K562 (cell line): ENCODE measurements around the gene PLCB4. TPM values are rescaled to one million over a fixed set of nuclear protein-coding genes. Genes with fewer than 3 reads are reported as not detected.

ENCODE experiments used
- ADNP ChIP-seq: fragments of 200-800 bp; sonication (Bioruptor generic); IDR thresholded peaks from 2 replicates; pipeline ENCODE4 v1.6.1; 2016; ENCODE audit warnings: missing genetic modification characterization, missing compliant biosample characterization
- ETV6 ChIP-seq, 3 experiments: fragments of 150-350 bp in 1 of 3; sonication (generic) in 1 of 3; formaldehyde crosslinking in 1 of 3; IDR thresholded peaks; 2 replicates each; pipeline versions ENCODE4 v1.6.1 to v1.8.0; 2014 to 2022; ENCODE audit warnings: borderline replicate concordance in 2 of 3, low read depth in 2 of 3, antibody characterized with exemption in 1 of 3, low read length in 1 of 3, mild to moderate bottlenecking in 1 of 3, missing genetic modification reagents in 1 of 3
- HCFC1 ChIP-seq: IDR thresholded peaks from 2 replicates; pipeline ENCODE4 v1.6.1; 2012; ENCODE audit warnings: low read depth, low read length, improper control_type of control experiment
- HDGF ChIP-seq: fragments of 450-650 bp; IDR thresholded peaks from 2 replicates; pipeline ENCODE4 v1.6.1; 2016
- LARP7 ChIP-seq: fragments of 450-650 bp; IDR thresholded peaks from 2 replicates; pipeline ENCODE4 v1.6.1; 2016
- PHB ChIP-seq: fragments of 250-450 bp; sonication (Bioruptor Pico); IDR thresholded peaks from 2 replicates; pipeline ENCODE4 v1.5.0; 2021
- PHF8 ChIP-seq: fragments of 200-600 bp; sonication (generic); IDR thresholded peaks from 2 replicates; pipeline ENCODE4 v1.6.1; 2012; ENCODE audit warnings: mixed run types, mild to moderate bottlenecking, inconsistent platforms, low read length, moderate library complexity, borderline replicate concordance
- PTBP1 ChIP-seq: fragments of 200-400 bp; formaldehyde crosslinking; IDR thresholded peaks from 2 replicates; pipeline ENCODE4 v1.6.1; 2017; ENCODE audit warnings: low read depth, low read length
- polyA plus RNA-seq, 8 experiments: library from polyadenylated mRNA; depleted of rRNA in 4 of 8; stranded (reverse) in 5 of 8; unstranded in 3 of 8; fragments of >200 nt; fragmentation: Nextera tagmentation in 2 of 8; fragmentation: Illumina TruSeq in 1 of 8; extraction: Ambion mirVana in 2 of 8; extraction: Trizol in 1 of 8; gene quantifications; 2 replicates each; pipeline versions ENCODE4 v1.2.1 to v1.2.3, GENCODE V29; 2011 to 2014; ENCODE audit warnings: inconsistent platforms in 1 of 8, missing spikeins in 1 of 8
- total RNA-seq, 7 experiments: library from RNA; depleted of rRNA in 6 of 7; stranded (reverse); fragments of >200 nt in 6 of 7; fragmentation: Illumina TruSeq in 2 of 7; extraction: Trizol in 2 of 7; gene quantifications; 2 replicates each; pipeline versions ENCODE4 v1.2.1 to v1.2.3, GENCODE V29; 2011 to 2021; ENCODE audit warnings: low replicate concordance in 1 of 7
- TF ChIP-seq, protein P1 (sequence below): sonication (generic); formaldehyde crosslinking; IDR thresholded peaks from 2 replicates; pipeline ENCODE4 v1.8.1; 2023; ENCODE audit warnings: mild to moderate bottlenecking, missing genetic modification reagents
- TF ChIP-seq, protein P2 (sequence below): fragments of 450-650 bp; IDR thresholded peaks from 2 replicates; pipeline ENCODE4 v1.6.1; 2014; ENCODE audit warnings: low read depth, mild to moderate bottlenecking, moderate library complexity, borderline replicate concordance
- TF ChIP-seq, protein P3 (sequence below): fragments of 450-650 bp; formaldehyde crosslinking; IDR thresholded peaks from 2 replicates; pipeline ENCODE4 v1.4.0; 2022; ENCODE audit warnings: mild to moderate bottlenecking, moderate library complexity

Gene PLCB4
- total and polyA plus RNA-seq, 9 of the 15 experiments (the other 6 are each of a cell fraction or from before 2014, with no cell fraction given): 0.20 to 2.9 (median 0.52) TPM

DNA sequence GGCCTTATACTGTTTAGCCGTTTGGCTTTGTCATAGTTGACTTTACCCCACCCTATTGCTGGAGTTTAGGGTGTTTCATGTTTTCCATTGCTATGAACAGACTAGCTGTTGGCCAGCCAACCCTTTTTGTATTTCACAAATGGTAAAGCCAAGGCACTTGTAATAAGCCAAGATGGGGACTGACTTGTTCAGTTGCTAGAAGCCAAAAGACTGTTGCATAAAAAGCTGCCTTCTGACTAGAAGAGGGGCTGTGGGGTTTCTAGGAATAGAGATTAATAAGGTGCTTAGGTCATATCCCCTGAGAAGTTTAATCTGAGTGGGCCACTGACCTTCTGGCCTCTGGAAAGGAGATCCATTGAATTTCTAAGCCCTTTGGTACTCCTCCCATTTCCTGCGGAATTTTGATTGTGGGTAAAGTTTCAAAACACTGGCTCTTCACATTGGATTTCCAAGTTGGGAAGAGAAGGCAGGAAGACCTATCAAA is 211.1 kb downstream of the PLCB4 start (continued):
- TF ChIP-seq, protein P1, sequence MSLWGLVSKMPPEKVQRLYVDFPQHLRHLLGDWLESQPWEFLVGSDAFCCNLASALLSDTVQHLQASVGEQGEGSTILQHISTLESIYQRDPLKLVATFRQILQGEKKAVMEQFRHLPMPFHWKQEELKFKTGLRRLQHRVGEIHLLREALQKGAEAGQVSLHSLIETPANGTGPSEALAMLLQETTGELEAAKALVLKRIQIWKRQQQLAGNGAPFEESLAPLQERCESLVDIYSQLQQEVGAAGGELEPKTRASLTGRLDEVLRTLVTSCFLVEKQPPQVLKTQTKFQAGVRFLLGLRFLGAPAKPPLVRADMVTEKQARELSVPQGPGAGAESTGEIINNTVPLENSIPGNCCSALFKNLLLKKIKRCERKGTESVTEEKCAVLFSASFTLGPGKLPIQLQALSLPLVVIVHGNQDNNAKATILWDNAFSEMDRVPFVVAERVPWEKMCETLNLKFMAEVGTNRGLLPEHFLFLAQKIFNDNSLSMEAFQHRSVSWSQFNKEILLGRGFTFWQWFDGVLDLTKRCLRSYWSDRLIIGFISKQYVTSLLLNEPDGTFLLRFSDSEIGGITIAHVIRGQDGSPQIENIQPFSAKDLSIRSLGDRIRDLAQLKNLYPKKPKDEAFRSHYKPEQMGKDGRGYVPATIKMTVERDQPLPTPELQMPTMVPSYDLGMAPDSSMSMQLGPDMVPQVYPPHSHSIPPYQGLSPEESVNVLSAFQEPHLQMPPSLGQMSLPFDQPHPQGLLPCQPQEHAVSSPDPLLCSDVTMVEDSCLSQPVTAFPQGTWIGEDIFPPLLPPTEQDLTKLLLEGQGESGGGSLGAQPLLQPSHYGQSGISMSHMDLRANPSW: no peak
- TF ChIP-seq, protein P2, sequence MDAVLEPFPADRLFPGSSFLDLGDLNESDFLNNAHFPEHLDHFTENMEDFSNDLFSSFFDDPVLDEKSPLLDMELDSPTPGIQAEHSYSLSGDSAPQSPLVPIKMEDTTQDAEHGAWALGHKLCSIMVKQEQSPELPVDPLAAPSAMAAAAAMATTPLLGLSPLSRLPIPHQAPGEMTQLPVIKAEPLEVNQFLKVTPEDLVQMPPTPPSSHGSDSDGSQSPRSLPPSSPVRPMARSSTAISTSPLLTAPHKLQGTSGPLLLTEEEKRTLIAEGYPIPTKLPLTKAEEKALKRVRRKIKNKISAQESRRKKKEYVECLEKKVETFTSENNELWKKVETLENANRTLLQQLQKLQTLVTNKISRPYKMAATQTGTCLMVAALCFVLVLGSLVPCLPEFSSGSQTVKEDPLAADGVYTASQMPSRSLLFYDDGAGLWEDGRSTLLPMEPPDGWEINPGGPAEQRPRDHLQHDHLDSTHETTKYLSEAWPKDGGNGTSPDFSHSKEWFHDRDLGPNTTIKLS: no peak
- no peak for TF ChIP-seq PTBP1
- no peak for TF ChIP-seq HDGF
- TF ChIP-seq ETV6 (IDR thresholded peaks at IDR 0.05; ENCODE audit: borderline replicate concordance in 1 of 2, low read depth in 2 of 2, low read length in 1 of 2): no peak
- TF ChIP-seq ETV6 (CRISPR knock-in tag; IDR thresholded peaks at IDR 0.05; ENCODE audit: borderline replicate concordance): no peak
- no peak for TF ChIP-seq HCFC1
- no peak for TF ChIP-seq LARP7
- TF ChIP-seq, protein P3, sequence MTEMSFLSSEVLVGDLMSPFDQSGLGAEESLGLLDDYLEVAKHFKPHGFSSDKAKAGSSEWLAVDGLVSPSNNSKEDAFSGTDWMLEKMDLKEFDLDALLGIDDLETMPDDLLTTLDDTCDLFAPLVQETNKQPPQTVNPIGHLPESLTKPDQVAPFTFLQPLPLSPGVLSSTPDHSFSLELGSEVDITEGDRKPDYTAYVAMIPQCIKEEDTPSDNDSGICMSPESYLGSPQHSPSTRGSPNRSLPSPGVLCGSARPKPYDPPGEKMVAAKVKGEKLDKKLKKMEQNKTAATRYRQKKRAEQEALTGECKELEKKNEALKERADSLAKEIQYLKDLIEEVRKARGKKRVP (CRISPR knock-in tag): no peak
- no peak for TF ChIP-seq ADNP (tag)
- no peak for TF ChIP-seq PHF8
- no peak for TF ChIP-seq PHB (CRISPR knock-in tag)
- TF ChIP-seq, all 486 proteins: peak for 0
